Measurements from ENCODE around the gene FGF18. TPM values are rescaled to one million over a fixed set of nuclear protein-coding genes. Genes with fewer than 3 reads are reported as not detected.
"Not testable (repeated sequence)": the region's sequence is repeated elsewhere in the genome, so short reads cannot be mapped to it uniquely, and the experiment has no call there.

FGF18 gene, protein sequence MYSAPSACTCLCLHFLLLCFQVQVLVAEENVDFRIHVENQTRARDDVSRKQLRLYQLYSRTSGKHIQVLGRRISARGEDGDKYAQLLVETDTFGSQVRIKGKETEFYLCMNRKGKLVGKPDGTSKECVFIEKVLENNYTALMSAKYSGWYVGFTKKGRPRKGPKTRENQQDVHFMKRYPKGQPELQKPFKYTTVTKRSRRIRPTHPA
- total RNA-seq (ENCODE audit: low replicate concordance), result 0.06 and 0.22 TPM in 2 replicates

DNA sequence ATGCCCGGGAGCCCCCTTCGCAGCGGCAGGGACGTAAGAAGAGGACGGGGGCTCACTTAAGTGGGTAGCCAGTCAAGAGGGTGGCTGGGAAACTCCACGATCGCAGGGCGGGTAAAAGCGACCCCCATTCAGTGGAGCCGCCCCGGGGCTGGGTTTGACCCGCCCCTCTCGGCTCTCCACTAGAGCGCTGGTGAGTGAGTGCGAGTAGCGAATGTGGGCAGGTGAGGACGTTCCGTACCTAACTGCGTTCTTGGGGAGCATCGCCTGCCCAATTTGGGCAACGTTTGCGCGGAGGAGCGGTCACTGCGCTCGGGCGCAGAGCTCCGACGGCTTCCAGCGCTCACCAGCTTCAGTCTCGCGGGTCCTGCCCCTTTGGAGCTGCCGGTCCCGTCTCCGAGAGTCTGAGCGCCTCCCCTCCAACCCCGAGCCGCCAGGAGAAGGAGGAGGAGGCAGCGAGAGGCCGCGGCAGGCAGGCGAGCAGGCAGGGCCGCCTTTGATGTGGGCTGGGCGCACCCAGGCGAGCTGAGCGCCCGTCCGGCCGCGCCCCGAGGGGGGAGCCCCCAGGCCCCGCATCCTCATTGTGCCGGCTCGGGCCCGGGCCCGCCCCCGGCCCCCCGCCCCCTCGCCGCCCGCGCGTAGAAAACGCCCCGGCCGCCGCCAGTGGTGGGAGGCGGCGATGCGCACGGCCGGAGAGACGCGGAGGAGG lies at the start of gene FGF18:
Gene FGF18, plus strand, starts transcription at position 666 of the 706 bp plus-strand sequence. CDS start 553 bp downstream, outside the sequence.
- TF ChIP-seq, protein P1, sequence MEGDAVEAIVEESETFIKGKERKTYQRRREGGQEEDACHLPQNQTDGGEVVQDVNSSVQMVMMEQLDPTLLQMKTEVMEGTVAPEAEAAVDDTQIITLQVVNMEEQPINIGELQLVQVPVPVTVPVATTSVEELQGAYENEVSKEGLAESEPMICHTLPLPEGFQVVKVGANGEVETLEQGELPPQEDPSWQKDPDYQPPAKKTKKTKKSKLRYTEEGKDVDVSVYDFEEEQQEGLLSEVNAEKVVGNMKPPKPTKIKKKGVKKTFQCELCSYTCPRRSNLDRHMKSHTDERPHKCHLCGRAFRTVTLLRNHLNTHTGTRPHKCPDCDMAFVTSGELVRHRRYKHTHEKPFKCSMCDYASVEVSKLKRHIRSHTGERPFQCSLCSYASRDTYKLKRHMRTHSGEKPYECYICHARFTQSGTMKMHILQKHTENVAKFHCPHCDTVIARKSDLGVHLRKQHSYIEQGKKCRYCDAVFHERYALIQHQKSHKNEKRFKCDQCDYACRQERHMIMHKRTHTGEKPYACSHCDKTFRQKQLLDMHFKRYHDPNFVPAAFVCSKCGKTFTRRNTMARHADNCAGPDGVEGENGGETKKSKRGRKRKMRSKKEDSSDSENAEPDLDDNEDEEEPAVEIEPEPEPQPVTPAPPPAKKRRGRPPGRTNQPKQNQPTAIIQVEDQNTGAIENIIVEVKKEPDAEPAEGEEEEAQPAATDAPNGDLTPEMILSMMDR (IDR thresholded peaks at IDR 0.05), result no peak
- TF ChIP-seq EZH2phosphoT487 (IDR thresholded peaks at IDR 0.05) (no peak), EZH2 (IDR thresholded peaks at IDR 0.05) (peak; percentile 70)
- no peaks in the 10 kb centered on the region for H3K79me2 ChIP-seq (ENCODE audit: low read depth)
- peaks cover 48% of the 10 kb centered on the region for H3K27me3 ChIP-seq
- H3K9me3 Mint-ChIP-seq, result no peaks in the 10 kb centered on the region
- H3K4me3 Mint-ChIP-seq, result peak within 1 kb of the TSS; percentile 89
- H3K36me3 Mint-ChIP-seq, result peaks cover 2% of the 10 kb centered on the region
- peak within 1 kb of the TSS; percentile 53 for H3K4me3 ChIP-seq
- no peak within 1 kb of the TSS for H3K27ac ChIP-seq
- H3K9ac ChIP-seq, result no peak within 1 kb of the TSS
- no peaks in the 10 kb centered on the region for H3K36me3 ChIP-seq
- H2AFZ ChIP-seq (replicated peaks), result peak within 1 kb of the TSS; percentile 59
- peaks cover 65% of the 10 kb centered on the region for H3F3A ChIP-seq (ENCODE audit: low read depth)
- H3K4me1 ChIP-seq, result peaks cover 22% of the 10 kb centered on the region
- peaks cover 85% of the 10 kb centered on the region for H4K20me1 ChIP-seq (ENCODE audit: low read depth)
- peaks cover 12% of the 10 kb centered on the region for H3K27me3 Mint-ChIP-seq (ENCODE audit: insufficient read depth, low read depth)
- DNase-seq (ENCODE audit: low spot score), result peak; percentile 91
- H3K4me1 Mint-ChIP-seq, result peaks cover 40% of the 10 kb centered on the region
- H3K4me2 ChIP-seq, result peak within 1 kb of the TSS; percentile 90
- no peak within 1 kb of the TSS for H3K27ac Mint-ChIP-seq
- H3K9me3 ChIP-seq (ENCODE audit: low read depth), result no peaks in the 10 kb centered on the region

DNA sequence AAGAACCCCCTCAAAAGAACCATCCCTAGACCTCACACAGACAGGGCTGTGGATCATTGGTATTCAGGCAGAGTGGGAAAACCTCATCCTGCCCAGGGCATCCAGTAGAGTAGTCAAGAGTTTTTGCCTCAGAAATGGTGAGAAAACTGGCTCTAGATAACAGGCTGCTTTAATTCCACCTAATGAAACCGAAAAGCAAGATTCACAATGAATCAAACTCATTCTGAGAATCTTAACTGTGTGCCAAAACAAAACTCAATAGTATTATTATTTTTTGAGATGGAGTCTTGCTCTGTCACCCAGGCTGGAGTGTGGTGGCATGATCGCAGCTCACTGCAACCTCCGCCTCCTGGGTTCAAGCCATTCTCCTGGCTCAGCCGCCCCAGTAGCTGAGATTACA lies 49.5 kb upstream of the FGF18 start:
- H3K27ac ChIP-seq, result no peak overlapping the region
- no peak overlapping the region for H3K9ac ChIP-seq
- H3K4me3 ChIP-seq, result no peak overlapping the region
- no peak for TF ChIP-seq EZH2 (IDR thresholded peaks at IDR 0.05)
- TF ChIP-seq, protein P1 (IDR thresholded peaks at IDR 0.05), result no peak
- no peak for TF ChIP-seq EZH2phosphoT487 (IDR thresholded peaks at IDR 0.05)
- H3F3A ChIP-seq (ENCODE audit: low read depth), result no peaks in the 10 kb centered on the region
- DNase-seq (ENCODE audit: low spot score), result no peak
- H3K36me3 Mint-ChIP-seq, result no peaks in the 10 kb centered on the region
- H3K27me3 ChIP-seq, result no peaks in the 10 kb centered on the region
- H3K36me3 ChIP-seq, result no peaks in the 10 kb centered on the region
- peaks cover 12% of the 10 kb centered on the region for H3K27me3 Mint-ChIP-seq (ENCODE audit: insufficient read depth, low read depth)
- no peaks in the 10 kb centered on the region for H3K79me2 ChIP-seq (ENCODE audit: low read depth)
- H3K4me1 ChIP-seq, result no peaks in the 10 kb centered on the region
- H4K20me1 ChIP-seq (ENCODE audit: low read depth), result no peaks in the 10 kb centered on the region
- no peak overlapping the region for H3K4me3 Mint-ChIP-seq
- H3K9me3 Mint-ChIP-seq, result peaks cover 2% of the 10 kb centered on the region
- no peaks in the 10 kb centered on the region for H3K4me1 Mint-ChIP-seq
- no peak overlapping the region for H3K4me2 ChIP-seq
- H3K9me3 ChIP-seq (ENCODE audit: low read depth), result no peaks in the 10 kb centered on the region
- no peak overlapping the region for H2AFZ ChIP-seq (replicated peaks)
- no peak overlapping the region for H3K27ac Mint-ChIP-seq

GRCh38 chr5:171370881-171371280 lies 48.6 kb upstream of the FGF18 start:
- not testable (repeated sequence) for H3K4me2 ChIP-seq; DNase-seq (ENCODE audit: low spot score); H3K9ac ChIP-seq; H3K4me1 ChIP-seq; H3K9me3 ChIP-seq (ENCODE audit: low read depth); H3K9me3 Mint-ChIP-seq; H3K36me3 ChIP-seq; H3K4me3 ChIP-seq; H4K20me1 ChIP-seq (ENCODE audit: low read depth); H3K27ac Mint-ChIP-seq; H3K36me3 Mint-ChIP-seq; H3K27ac ChIP-seq; H3K79me2 ChIP-seq (ENCODE audit: low read depth); H3F3A ChIP-seq (ENCODE audit: low read depth); H3K4me1 Mint-ChIP-seq; H3K4me3 Mint-ChIP-seq; H3K27me3 ChIP-seq
- peaks cover 17% of the 10 kb centered on the region for H3K27me3 Mint-ChIP-seq (ENCODE audit: insufficient read depth, low read depth)
- TF ChIP-seq, protein P1 (IDR thresholded peaks at IDR 0.05), result peak; percentile 42
- peak overlapping the region; percentile 36 for H2AFZ ChIP-seq (replicated peaks)

Measured in neural progenitor cell (in vitro differentiated cells).